Erythroblast (primary cell): Measurements from ENCODE around the gene DLG2.

Experiments
- GATA1 ChIP-seq: IDR thresholded peaks from 2 replicates; pipeline ENCODE4 v1.6.1; 2011; ENCODE audit warnings: low read depth, mild to moderate bottlenecking, control low read depth, low read length, moderate library complexity
- POLR2A ChIP-seq: IDR thresholded peaks from 2 replicates; pipeline ENCODE4 v1.6.1; 2011; ENCODE audit warnings: mild to moderate bottlenecking, low read length

DNA sequence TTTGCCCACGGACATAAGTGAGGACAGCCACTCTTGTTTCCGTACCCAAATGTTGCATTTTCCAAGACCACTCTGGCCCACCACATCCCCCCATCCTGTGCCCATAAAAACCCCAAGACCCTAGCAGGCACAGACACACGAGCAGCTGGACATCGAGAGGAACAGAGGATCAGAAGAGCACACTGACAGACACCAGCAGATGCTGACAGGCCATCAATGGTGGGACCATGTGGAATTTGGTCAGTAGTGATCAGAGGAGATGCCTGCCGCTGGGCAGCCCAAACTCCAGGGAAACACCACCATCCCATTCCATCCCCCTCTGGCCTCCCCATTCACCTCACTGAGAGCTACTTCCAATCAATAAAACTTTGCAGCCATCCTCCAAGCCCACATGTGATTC lies 87.0 kb downstream of the DLG2 start:
- no peak for TF ChIP-seq POLR2A
- no peak for TF ChIP-seq GATA1
